GM18868 (cell line): Measurements from ENCODE around the gene PIN1.
"Not testable (repeated sequence)": the region's sequence is repeated elsewhere in the genome, so short reads cannot be mapped to it uniquely, and the experiment has no call there.

Source experiments
- ATAC-seq: cut with Tn5 transposase; IDR thresholded peaks from one replicate; pipeline ENCODE4 v1.9.1; 2021; ENCODE audit warnings: mild to moderate bottlenecking, moderate library complexity; ENCODE audit not compliant: unreplicated experiment

Gene PIN1

GRCh38 chr19:9834726-9835506 is at the start of gene PIN1:
PIN1 (plus strand) TSS chr19:9835318; CDS start chr19:9835345, 27 bp downstream.
- peak; percentile 95 for ATAC-seq

GRCh38 chr19:9785367-9786331 is 49.5 kb upstream of the PIN1 start:
- ATAC-seq, result peak; percentile 78

GRCh38 chr19:9786342-9786741 is 48.8 kb upstream of the PIN1 start:
- no peak for ATAC-seq

- no peak for ATAC-seq
These were observed 48.3 kb upstream of the PIN1 start for GRCh38 chr19:9786819-9787218.

- ATAC-seq, result not testable (repeated sequence)
These were observed 46.5 kb upstream of the PIN1 start for GRCh38 chr19:9788604-9789003.

GRCh38 chr19:9789066-9789465 is 46.1 kb upstream of the PIN1 start:
- no peak for ATAC-seq

GRCh38 chr19:9789579-9789978 is 45.5 kb upstream of the PIN1 start:
- ATAC-seq, result not testable (repeated sequence)

- ATAC-seq, result not testable (repeated sequence)
These were observed 44.1 kb upstream of the PIN1 start for GRCh38 chr19:9791073-9791367.

GRCh38 chr19:9791552-9792205 is 43.4 kb upstream of the PIN1 start:
- ATAC-seq, result peak; percentile 47

- ATAC-seq, result peak; percentile 43
These were observed 42.7 kb upstream of the PIN1 start for GRCh38 chr19:9792206-9793070.

- ATAC-seq, result peak; percentile 11
These were observed 42.0 kb upstream of the PIN1 start for GRCh38 chr19:9793071-9793591.

GRCh38 chr19:9796113-9796773 is 38.9 kb upstream of the PIN1 start:
- peak; percentile 47 for ATAC-seq

- no peak for ATAC-seq
These were observed 37.2 kb upstream of the PIN1 start for GRCh38 chr19:9797871-9798270.

- no peak for ATAC-seq
These were observed 36.0 kb upstream of the PIN1 start for GRCh38 chr19:9799162-9799561.

GRCh38 chr19:9801976-9802375 is 33.1 kb upstream of the PIN1 start:
- no peak for ATAC-seq

GRCh38 chr19:9806803-9807202 is 28.3 kb upstream of the PIN1 start:
- ATAC-seq, result no peak

GRCh38 chr19:9808855-9809824 is 26.0 kb upstream of the PIN1 start:
- no peak for ATAC-seq

GRCh38 chr19:9811139-9811538 is 24.0 kb upstream of the PIN1 start:
- no peak for ATAC-seq
